Astrocyte (in vitro differentiated cells and primary cell): Measurements from ENCODE around the gene KCNQ1OT1.

Source experiments
- EZH2 ChIP-seq: IDR thresholded peaks from 2 replicates; pipeline ENCODE4 v1.6.1; 2012; ENCODE audit warnings: mild to moderate bottlenecking, low read length, inconsistent platforms; ENCODE audit not compliant: insufficient read depth
- TF ChIP-seq, protein P1 (sequence below): IDR thresholded peaks from 2 replicates; pipeline ENCODE4 v1.5.1; 2011; ENCODE audit warnings: low read depth, mild to moderate bottlenecking, inconsistent platforms, low read length, moderate library complexity; ENCODE audit not compliant: insufficient read depth

- TF ChIP-seq, protein P1, sequence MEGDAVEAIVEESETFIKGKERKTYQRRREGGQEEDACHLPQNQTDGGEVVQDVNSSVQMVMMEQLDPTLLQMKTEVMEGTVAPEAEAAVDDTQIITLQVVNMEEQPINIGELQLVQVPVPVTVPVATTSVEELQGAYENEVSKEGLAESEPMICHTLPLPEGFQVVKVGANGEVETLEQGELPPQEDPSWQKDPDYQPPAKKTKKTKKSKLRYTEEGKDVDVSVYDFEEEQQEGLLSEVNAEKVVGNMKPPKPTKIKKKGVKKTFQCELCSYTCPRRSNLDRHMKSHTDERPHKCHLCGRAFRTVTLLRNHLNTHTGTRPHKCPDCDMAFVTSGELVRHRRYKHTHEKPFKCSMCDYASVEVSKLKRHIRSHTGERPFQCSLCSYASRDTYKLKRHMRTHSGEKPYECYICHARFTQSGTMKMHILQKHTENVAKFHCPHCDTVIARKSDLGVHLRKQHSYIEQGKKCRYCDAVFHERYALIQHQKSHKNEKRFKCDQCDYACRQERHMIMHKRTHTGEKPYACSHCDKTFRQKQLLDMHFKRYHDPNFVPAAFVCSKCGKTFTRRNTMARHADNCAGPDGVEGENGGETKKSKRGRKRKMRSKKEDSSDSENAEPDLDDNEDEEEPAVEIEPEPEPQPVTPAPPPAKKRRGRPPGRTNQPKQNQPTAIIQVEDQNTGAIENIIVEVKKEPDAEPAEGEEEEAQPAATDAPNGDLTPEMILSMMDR: no peak
- no peak for TF ChIP-seq EZH2
These were observed 3.1 kb upstream of the KCNQ1OT1 start for GRCh38 chr11:2702771-2703362.
